Vagina (tissue), 2 donors: ENCODE measurements around the gene TEAD1. TPM values are rescaled to one million over a fixed set of nuclear protein-coding genes. Genes with fewer than 3 reads are reported as not detected.

ENCODE experiments used
- DNase-seq, 2 donors: peaks; one replicate each; pipeline ENCODE4 v3.0.0-alpha.2; 2017; ENCODE audit errors: extremely low spot score in 2 of 2
- H3K27ac ChIP-seq: fragments of 200-600 bp; sonication (generic); one replicate; pipeline ENCODE4 v1.5.1; 2019
- H3K27me3 ChIP-seq: fragments of 200-600 bp; sonication (generic); one replicate; pipeline ENCODE4 v1.5.1; 2019
- H3K36me3 ChIP-seq, 2 donors: fragments of 200-600 bp; sonication (generic); one replicate each; pipeline ENCODE4 v1.5.1; 2017 to 2019
- H3K4me1 ChIP-seq: fragments of 200-600 bp; sonication (generic); one replicate; pipeline ENCODE4 v1.5.1; 2019
- H3K4me3 ChIP-seq, 2 donors: fragments of 200-600 bp; sonication (generic); 1 replicate in 1 of 2; 2 replicates in 1 of 2; pipeline ENCODE4 v1.5.1; 2016 to 2019
- H3K9me3 ChIP-seq: fragments of 200-600 bp; sonication (generic); one replicate; pipeline ENCODE4 v1.5.1; 2019
- CTCF ChIP-seq, 3 experiments: fragments of 450-650 bp in 2 of 3; fragments of 200-600 bp in 1 of 3; sonication (generic) in 1 of 3; IDR thresholded peaks; one replicate each; pipeline ENCODE4 v1.5.1; 2017 to 2019; ENCODE audit warnings: antibody characterized with exemption in 3 of 3, mild to moderate bottlenecking in 2 of 3, moderate library complexity in 2 of 3
- POLR2A ChIP-seq, 2 donors: fragments of 450-650 bp; IDR thresholded peaks; one replicate each; pipeline ENCODE4 v1.6.1; 2017; ENCODE audit warnings: antibody characterized with exemption in 2 of 2, mild to moderate bottlenecking in 2 of 2, moderate library complexity in 2 of 2
- POLR2AphosphoS5 ChIP-seq, 2 donors: sonication (generic); formaldehyde crosslinking; IDR thresholded peaks; one replicate each; pipeline ENCODE4 v1.9.0; 2017; ENCODE audit warnings: antibody characterized with exemption in 2 of 2, mild to moderate bottlenecking in 2 of 2, low read depth in 1 of 2; ENCODE audit not compliant: insufficient read depth in 1 of 2
- intact Hi-C: fragments of 100-400 bp; cut with DNase I; formaldehyde crosslinking; loops from one replicate; pipeline ENCODE4 v1.15.1; 2023
- total RNA-seq: library from RNA; depleted of rRNA; stranded (reverse); fragments of >200 nt; gene quantifications from one replicate; pipeline ENCODE4 v1.2.3, GENCODE V29; 2016

Gene TEAD1
- total RNA-seq, 1 donor from 2014 or later = 50.3 TPM

DNA sequence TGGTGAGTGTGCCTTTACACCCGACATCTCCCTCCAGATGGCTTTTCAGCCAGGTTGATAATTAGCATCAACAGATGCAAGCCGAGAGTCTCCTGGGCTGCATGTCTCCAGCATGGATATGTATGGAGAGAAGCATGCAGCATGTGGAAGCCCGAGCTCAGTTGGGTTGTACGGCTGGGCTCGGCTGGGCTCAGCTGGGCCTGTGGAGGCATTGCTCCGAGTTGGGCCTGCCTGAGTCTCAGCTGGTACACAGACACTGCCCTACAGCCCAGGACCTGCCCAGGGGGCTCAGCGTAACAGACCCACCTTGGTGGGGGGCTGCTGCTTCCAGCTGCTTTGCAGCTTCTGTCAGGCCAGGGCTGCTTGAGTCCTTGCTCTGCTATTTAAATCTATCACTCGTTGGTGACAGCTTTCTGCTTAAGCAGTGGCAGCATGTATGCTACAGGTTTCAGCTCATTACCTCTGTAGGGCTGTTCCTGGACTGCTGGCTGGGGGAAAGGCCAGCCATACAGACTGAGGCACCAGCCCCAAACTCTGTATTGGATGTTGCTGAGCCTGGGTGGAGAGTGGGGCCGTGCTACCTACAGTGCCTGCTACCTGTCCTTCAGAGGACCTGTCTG is 115.5 kb downstream of the TEAD1 start:
- Histone ChIP-seq H3K27ac (no peak overlapping the region), H3K4me3 (no peak overlapping the region), H3K36me3 (no peaks in the 10 kb centered on the region), H3K27me3 (no peaks in the 10 kb centered on the region), H3K9me3 (no peaks in the 10 kb centered on the region), H3K4me1 (no peaks in the 10 kb centered on the region)
- intact Hi-C loops = no loop called here
- TF ChIP-seq POLR2AphosphoS5 (IDR thresholded peaks at IDR 0.05; ENCODE audit: insufficient read depth in 1 of 2, low read depth in 1 of 2) (no peak), CTCF (IDR thresholded peaks at IDR 0.05) (no peak), POLR2A (IDR thresholded peaks at IDR 0.05) (no peak)
- DNase-seq = peak in 1 of 2 donors; percentile 74

DNA sequence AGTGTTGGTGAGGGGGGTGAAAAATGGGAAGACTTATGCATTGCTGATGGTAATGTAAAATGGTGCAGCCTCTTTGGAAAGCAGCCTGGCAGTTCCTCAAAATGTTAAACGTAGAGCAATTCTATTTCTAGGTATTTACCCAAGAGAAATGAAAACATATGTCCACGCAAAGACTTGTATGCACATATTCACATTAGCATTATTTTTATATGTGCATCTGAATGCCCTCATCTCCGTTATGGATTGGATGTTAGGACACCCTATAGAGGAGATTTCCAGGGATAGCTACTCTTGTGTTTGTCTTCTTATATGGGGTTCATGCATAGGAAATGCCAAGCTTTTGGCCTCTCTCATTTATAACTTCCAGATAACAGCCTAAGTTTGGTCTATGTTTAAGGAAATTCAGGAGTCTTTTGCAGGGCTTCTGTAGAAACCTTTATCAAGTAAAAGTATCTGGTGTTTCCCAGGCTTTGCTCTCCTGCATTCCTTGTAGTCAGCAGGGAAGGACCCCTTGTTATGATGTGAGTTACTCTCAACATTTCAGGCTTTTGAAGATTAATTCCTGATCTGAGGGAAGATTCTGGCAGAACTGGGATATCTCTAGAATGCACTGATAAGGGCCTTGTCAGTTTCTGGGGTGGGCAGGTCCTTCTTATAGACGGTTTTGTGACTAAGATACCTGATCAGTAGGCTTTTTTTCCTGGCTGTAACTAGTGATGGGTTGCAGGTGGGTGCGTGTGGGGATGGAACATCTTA is 116.8 kb downstream of the TEAD1 start:
- Histone ChIP-seq H3K27ac (no peak overlapping the region), H3K4me1 (no peaks in the 10 kb centered on the region), H3K4me3 (no peak overlapping the region), H3K36me3 (no peaks in the 10 kb centered on the region), H3K27me3 (no peaks in the 10 kb centered on the region), H3K9me3 (no peaks in the 10 kb centered on the region)
- DNase-seq = no peak
- TF ChIP-seq CTCF (IDR thresholded peaks at IDR 0.05) = no peak
- no peak for TF ChIP-seq POLR2AphosphoS5 (IDR thresholded peaks at IDR 0.05; ENCODE audit: insufficient read depth in 1 of 2, low read depth in 1 of 2)
- TF ChIP-seq POLR2A (IDR thresholded peaks at IDR 0.05) = no peak
- intact Hi-C loops = no loop called here

- no peaks in the 10 kb centered on the region for H3K4me1 ChIP-seq
- H3K36me3 ChIP-seq = no peaks in the 10 kb centered on the region
- no peak for DNase-seq
- H3K9me3 ChIP-seq = no peaks in the 10 kb centered on the region
- no peaks in the 10 kb centered on the region for H3K27me3 ChIP-seq
- TF ChIP-seq CTCF (IDR thresholded peaks at IDR 0.05) (no peak), POLR2A (IDR thresholded peaks at IDR 0.05) (no peak), POLR2AphosphoS5 (IDR thresholded peaks at IDR 0.05; ENCODE audit: insufficient read depth in 1 of 2, low read depth in 1 of 2) (no peak)
- H3K4me3 ChIP-seq = no peak overlapping the region
- intact Hi-C loops = no loop called here
- no peak overlapping the region for H3K27ac ChIP-seq
Observed at GRCh38 chr11:12792018-12792417, 117.8 kb downstream of the TEAD1 start.

GRCh38 chr11:12792590-12792989 is 118.4 kb downstream of the TEAD1 start:
- Histone ChIP-seq H3K4me3 (no peak overlapping the region), H3K9me3 (no peaks in the 10 kb centered on the region), H3K4me1 (no peaks in the 10 kb centered on the region), H3K36me3 (no peaks in the 10 kb centered on the region), H3K27ac (no peak overlapping the region), H3K27me3 (no peaks in the 10 kb centered on the region)
- intact Hi-C loops = no loop called here
- DNase-seq = peak in 1 of 2 donors; percentile 34
- TF ChIP-seq CTCF (IDR thresholded peaks at IDR 0.05) (no peak), POLR2AphosphoS5 (IDR thresholded peaks at IDR 0.05; ENCODE audit: insufficient read depth in 1 of 2, low read depth in 1 of 2) (peak in 1 of 2 donors; percentile 37), POLR2A (IDR thresholded peaks at IDR 0.05) (no peak)

DNA sequence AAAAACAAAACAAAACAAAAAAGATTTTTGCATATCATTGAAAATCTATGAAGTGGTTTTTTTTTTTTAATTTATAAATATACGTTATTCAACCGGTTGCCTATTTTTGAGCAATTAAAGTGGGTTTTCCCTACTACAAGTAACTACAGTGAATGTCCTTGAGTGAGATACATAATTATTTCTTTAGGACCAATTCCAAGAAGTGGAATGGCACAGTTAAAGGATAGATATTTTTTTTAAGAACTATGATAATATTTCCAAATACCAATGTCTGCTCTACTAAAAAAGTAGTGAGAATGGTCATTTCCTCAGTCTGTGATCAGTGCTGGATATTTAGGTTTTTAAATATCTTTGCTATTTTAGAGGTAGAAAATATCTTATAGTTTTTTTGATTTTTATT is 118.8 kb downstream of the TEAD1 start:
- no peaks in the 10 kb centered on the region for H3K27me3 ChIP-seq
- H3K36me3 ChIP-seq = no peaks in the 10 kb centered on the region
- no peak overlapping the region for H3K4me3 ChIP-seq
- no peak overlapping the region for H3K27ac ChIP-seq
- intact Hi-C loops = no loop called here
- DNase-seq = no peak
- no peaks in the 10 kb centered on the region for H3K4me1 ChIP-seq
- no peaks in the 10 kb centered on the region for H3K9me3 ChIP-seq
- TF ChIP-seq POLR2A (IDR thresholded peaks at IDR 0.05) (no peak), POLR2AphosphoS5 (IDR thresholded peaks at IDR 0.05; ENCODE audit: insufficient read depth in 1 of 2, low read depth in 1 of 2) (no peak), CTCF (IDR thresholded peaks at IDR 0.05) (no peak)
